Measurements from ENCODE around the gene GET4. TPM values are rescaled to one million over a fixed set of nuclear protein-coding genes. Genes with fewer than 3 reads are reported as not detected.

The GET4 gene
- total RNA-seq, 1 experiment from 2014 or later: 96.7 TPM

- Histone ChIP-seq H3K4me3 (ENCODE audit: low read length) (no peak overlapping the region), H3K9ac (ENCODE audit: low read length) (no peak overlapping the region), H3K4me2 (ENCODE audit: low read length) (no peak overlapping the region), H3K79me2 (ENCODE audit: low read length) (no peaks in the 10 kb centered on the region), H3K4me1 (ENCODE audit: insufficient read depth, low read length) (peaks cover 15% of the 10 kb centered on the region), H3F3A (ENCODE audit: low read length, unreplicated experiment) (no peaks in the 10 kb centered on the region), H2AFZ (ENCODE audit: low read length) (no peak overlapping the region), H3K27ac (ENCODE audit: low read length) (no peak overlapping the region), H4K20me1 (ENCODE audit: low read length) (no peaks in the 10 kb centered on the region), H3K36me3 (ENCODE audit: low read depth, low read length) (no peaks in the 10 kb centered on the region), H3K27me3 (ENCODE audit: low read length) (no peaks in the 10 kb centered on the region), H3K9me3 (ENCODE audit: low read length) (no peaks in the 10 kb centered on the region), H3K9me2 (replicated peaks; ENCODE audit: low read length) (no peaks in the 10 kb centered on the region)
- no TSS peak for BruUV-seq (replicated peaks)
- ChIA-PET CTCF (no interaction called here), POLR2A (ENCODE audit: unreplicated experiment) (interaction anchor here (0.6 kb wide), 1 partner anchor 349 kb away, joined by 3 read pairs; no protein-coding TSS in a partner anchor)
- no peak for TF ChIP-seq CTCF (conservative IDR thresholded peaks at IDR 0.05; ENCODE audit: low read depth, low read length)
- no peak for TF ChIP-seq EZH2 (IDR thresholded peaks at IDR 0.05; ENCODE audit: low read length, unreplicated experiment)
- TF ChIP-seq EZH2phosphoT487 (IDR thresholded peaks at IDR 0.05; ENCODE audit: borderline replicate concordance, low read length): no peak
- DNase-seq: no peak
- no peak for ATAC-seq
- intact Hi-C loops (cut with micrococcal nuclease): no loop called here
Measured at GRCh38 chr7:927031-927671, 50.8 kb downstream of the GET4 start.

GRCh38 chr7:929311-929711 lies 53.0 kb downstream of the GET4 start:
- ATAC-seq (no peak), DNase-seq (no peak)
- Histone ChIP-seq H3K79me2 (ENCODE audit: low read length) (no peaks in the 10 kb centered on the region), H3K9me2 (replicated peaks; ENCODE audit: low read length) (no peaks in the 10 kb centered on the region), H3K36me3 (ENCODE audit: low read depth, low read length) (no peaks in the 10 kb centered on the region), H3K4me1 (ENCODE audit: insufficient read depth, low read length) (no peaks in the 10 kb centered on the region; the same call in 1 of the 2 replicates), H2AFZ (ENCODE audit: low read length) (no peak overlapping the region), H3K4me3 (ENCODE audit: low read length) (no peak overlapping the region), H3K27ac (ENCODE audit: low read length) (no peak overlapping the region), H3F3A (ENCODE audit: low read length, unreplicated experiment) (no peaks in the 10 kb centered on the region), H3K9ac (ENCODE audit: low read length) (no peak overlapping the region), H3K27me3 (ENCODE audit: low read length) (no peaks in the 10 kb centered on the region), H3K9me3 (ENCODE audit: low read length) (no peaks in the 10 kb centered on the region), H3K4me2 (ENCODE audit: low read length) (no peak overlapping the region), H4K20me1 (ENCODE audit: low read length) (no peaks in the 10 kb centered on the region)
- no TSS peak for BruUV-seq (replicated peaks)
- ChIA-PET POLR2A (ENCODE audit: unreplicated experiment) (no interaction called here), CTCF (no interaction called here)
- intact Hi-C loops (cut with micrococcal nuclease): no loop called here
- TF ChIP-seq EZH2phosphoT487 (IDR thresholded peaks at IDR 0.05; ENCODE audit: borderline replicate concordance, low read length) (no peak), CTCF (conservative IDR thresholded peaks at IDR 0.05; ENCODE audit: low read depth, low read length) (no peak), EZH2 (IDR thresholded peaks at IDR 0.05; ENCODE audit: low read length, unreplicated experiment) (no peak)

GRCh38 chr7:930975-931758 lies 54.8 kb downstream of the GET4 start:
- Histone ChIP-seq H3K36me3 (ENCODE audit: low read depth, low read length) (no peaks in the 10 kb centered on the region), H3K79me2 (ENCODE audit: low read length) (no peaks in the 10 kb centered on the region), H3K27me3 (ENCODE audit: low read length) (no peaks in the 10 kb centered on the region), H3K4me2 (ENCODE audit: low read length) (no peak overlapping the region), H3K9ac (ENCODE audit: low read length) (no peak overlapping the region), H3K4me1 (ENCODE audit: insufficient read depth, low read length) (no peaks in the 10 kb centered on the region), H3K9me2 (replicated peaks; ENCODE audit: low read length) (no peaks in the 10 kb centered on the region), H3K9me3 (ENCODE audit: low read length) (no peaks in the 10 kb centered on the region), H4K20me1 (ENCODE audit: low read length) (no peaks in the 10 kb centered on the region), H2AFZ (ENCODE audit: low read length) (no peak overlapping the region), H3F3A (ENCODE audit: low read length, unreplicated experiment) (no peaks in the 10 kb centered on the region), H3K4me3 (ENCODE audit: low read length) (no peak overlapping the region), H3K27ac (ENCODE audit: low read length) (no peak overlapping the region)
- TF ChIP-seq EZH2 (IDR thresholded peaks at IDR 0.05; ENCODE audit: low read length, unreplicated experiment): no peak
- TF ChIP-seq EZH2phosphoT487 (IDR thresholded peaks at IDR 0.05; ENCODE audit: borderline replicate concordance, low read length): no peak
- no peak for TF ChIP-seq CTCF (conservative IDR thresholded peaks at IDR 0.05; ENCODE audit: low read depth, low read length)
- DNase-seq: no peak
- no peak for ATAC-seq
- ChIA-PET CTCF (no interaction called here), POLR2A (ENCODE audit: unreplicated experiment) (no interaction called here)
- BruUV-seq (replicated peaks): no TSS peak
- intact Hi-C loops (cut with micrococcal nuclease): no loop called here
